Breast epithelium (tissue), 4 donors: ENCODE data around the gene ADAMTS1. TPM values are rescaled to one million over a fixed set of nuclear protein-coding genes. Genes with fewer than 3 reads are reported as not detected.

Source experiments
- DNase-seq, 2 donors: peaks; one replicate each; pipeline ENCODE4 v3.0.0-alpha.2; 2019; ENCODE audit warnings: low spot score in 2 of 2
- H3K27ac ChIP-seq, 2 donors: fragments of 200-600 bp; sonication (generic) in 1 of 2; one replicate each; pipeline ENCODE4 v1.5.1; 2016 to 2019; ENCODE audit warnings: mild to moderate bottlenecking in 1 of 2
- H3K27me3 ChIP-seq, 2 donors: fragments of 200-600 bp; sonication (generic) in 1 of 2; one replicate each; pipeline versions ENCODE4 v1.5.1 to v1.6.0; 2017 to 2019; ENCODE audit warnings: control low read depth in 1 of 2, mild to moderate bottlenecking in 1 of 2
- H3K36me3 ChIP-seq: fragments of 200-600 bp; one replicate; pipeline ENCODE4 v1.5.1; 2019
- H3K4me1 ChIP-seq, 2 donors: fragments of 200-600 bp; sonication (generic); one replicate each; pipeline ENCODE4 v1.5.1; 2016 to 2019; ENCODE audit warnings: control low read depth in 1 of 2
- H3K4me3 ChIP-seq, 3 donors: fragments of 200-600 bp; sonication (generic); 1 replicate in 2 of 3; 2 replicates in 1 of 3; pipeline ENCODE4 v1.5.1; 2016 to 2019; ENCODE audit warnings: mild to moderate bottlenecking in 3 of 3, moderate library complexity in 2 of 3
- H3K9me3 ChIP-seq, 2 donors: fragments of 200-600 bp; sonication (generic) in 1 of 2; one replicate each; pipeline ENCODE4 v1.5.1; 2016 to 2019; ENCODE audit warnings: control low read depth in 1 of 2
- CTCF ChIP-seq, 3 donors: fragments of 450-650 bp; IDR thresholded peaks; one replicate each; pipeline ENCODE4 v1.5.1; 2016 to 2017; ENCODE audit warnings: antibody characterized with exemption in 3 of 3, mild to moderate bottlenecking in 3 of 3, moderate library complexity in 3 of 3
- POLR2A ChIP-seq: fragments of 450-650 bp; IDR thresholded peaks from one replicate; pipeline ENCODE4 v1.6.1; 2016; ENCODE audit warnings: antibody characterized with exemption, mild to moderate bottlenecking, moderate library complexity
- POLR2AphosphoS5 ChIP-seq, 3 donors: sonication (generic); formaldehyde crosslinking; IDR thresholded peaks; one replicate each; pipeline ENCODE4 v1.6.1; 2017; ENCODE audit warnings: antibody characterized with exemption in 3 of 3
- intact Hi-C: fragments of 100-400 bp; cut with DNase I; formaldehyde crosslinking; loops from one replicate; pipeline ENCODE4 v1.15.1; 2023; ENCODE audit warnings: low total_unique reads
- total RNA-seq, 3 donors: library from RNA; depleted of rRNA; stranded (reverse); fragments of >200 nt; gene quantifications; one replicate each; pipeline ENCODE4 v1.1.0, GENCODE V29; 2016

The ADAMTS1 gene
- total RNA-seq, 3 donors from 2014 or later: 72.0 to 198 (median 72.7) TPM

- peak overlapping the region; percentile 17 to 20 for H3K27ac ChIP-seq
Observed at GRCh38 chr21:26795412-26795805, 49.8 kb downstream of the ADAMTS1 start.

GRCh38 chr21:26794597-26795411 is 50.4 kb downstream of the ADAMTS1 start:
- DNase-seq: no peak
- H3K4me1 ChIP-seq: peaks cover 0 to 5% of the 10 kb centered on the region in 2 donors
- no peaks in the 10 kb centered on the region for H3K36me3 ChIP-seq
- no peaks in the 10 kb centered on the region for H3K9me3 ChIP-seq
- no peaks in the 10 kb centered on the region for H3K27me3 ChIP-seq
- H3K4me3 ChIP-seq: no peak overlapping the region
- TF ChIP-seq POLR2A (no peak), POLR2AphosphoS5 (IDR thresholded peaks at IDR 0.05) (no peak), CTCF (IDR thresholded peaks at IDR 0.05) (no peak)
- intact Hi-C loops: no loop called here
- peak overlapping the region; percentile 17 to 20 for H3K27ac ChIP-seq

More at GRCh38 chr21:26795412-26795805, 49.8 kb downstream of the ADAMTS1 start:
- H3K9me3 ChIP-seq: no peaks in the 10 kb centered on the region
- DNase-seq: no peak
- no peaks in the 10 kb centered on the region for H3K27me3 ChIP-seq
- H3K4me3 ChIP-seq: no peak overlapping the region
- H3K36me3 ChIP-seq: no peaks in the 10 kb centered on the region
- H3K4me1 ChIP-seq: peaks cover 4 to 5% of the 10 kb centered on the region in 2 donors
- no peak for TF ChIP-seq POLR2A
- TF ChIP-seq POLR2AphosphoS5 (IDR thresholded peaks at IDR 0.05): no peak
- no peak for TF ChIP-seq CTCF (IDR thresholded peaks at IDR 0.05)
- intact Hi-C loops: no loop called here

GRCh38 chr21:26790296-26790695 is 54.9 kb downstream of the ADAMTS1 start:
- Histone ChIP-seq H3K27me3 (no peaks in the 10 kb centered on the region), H3K27ac (peak overlapping the region in 1 of 2 donors; percentile 22), H3K4me1 (peaks cover 0 to 5% of the 10 kb centered on the region in 2 donors), H3K9me3 (no peaks in the 10 kb centered on the region), H3K4me3 (no peak overlapping the region), H3K36me3 (no peaks in the 10 kb centered on the region)
- intact Hi-C loops: no loop called here
- DNase-seq: no peak
- TF ChIP-seq CTCF (IDR thresholded peaks at IDR 0.05) (no peak), POLR2AphosphoS5 (IDR thresholded peaks at IDR 0.05) (no peak), POLR2A (no peak)

GRCh38 chr21:26788790-26789189 is 56.4 kb downstream of the ADAMTS1 start:
- Histone ChIP-seq H3K4me3 (no peak overlapping the region), H3K9me3 (no peaks in the 10 kb centered on the region), H3K27ac (no peak overlapping the region), H3K36me3 (no peaks in the 10 kb centered on the region), H3K27me3 (no peaks in the 10 kb centered on the region), H3K4me1 (peaks cover 0 to 5% of the 10 kb centered on the region in 2 donors)
- DNase-seq: no peak
- TF ChIP-seq POLR2A: no peak
- intact Hi-C loops: no loop called here

Other genes starting within 250 kb of the ADAMTS1 start
- gene ADAMTS5, start 121.7 kb upstream of the ADAMTS1 start, total RNA-seq: 10 to 100 TPM; 14.8 to 89.3 (median 34.4) TPM